HG02759 (cell line): ENCODE measurements around the gene ERC2.

ENCODE experiments used
- ATAC-seq: cut with Tn5 transposase; IDR thresholded peaks from one replicate; pipeline ENCODE4 v1.9.1; 2021; ENCODE audit warnings: mild to moderate bottlenecking, moderate library complexity; ENCODE audit not compliant: unreplicated experiment

ERC2 gene

GRCh38 chr3:56428667-56429066, 39.6 kb downstream of the ERC2 start:
- ATAC-seq: no peak

- ATAC-seq: no peak
Measured at GRCh38 chr3:56424885-56425284, 43.4 kb downstream of the ERC2 start.

- no peak for ATAC-seq
Measured at GRCh38 chr3:56424336-56424735, 43.9 kb downstream of the ERC2 start.

- no peak for ATAC-seq
Measured at GRCh38 chr3:56423661-56424099, 44.6 kb downstream of the ERC2 start.

- ATAC-seq: no peak
Measured at GRCh38 chr3:56422316-56422715, 46.0 kb downstream of the ERC2 start.

GRCh38 chr3:56421205-56421604, 47.1 kb downstream of the ERC2 start:
- ATAC-seq: no peak

- no peak for ATAC-seq
Measured at GRCh38 chr3:56415652-56416051, 52.6 kb downstream of the ERC2 start.

GRCh38 chr3:56413911-56414310, 54.4 kb downstream of the ERC2 start:
- no peak for ATAC-seq

GRCh38 chr3:56411166-56411565, 57.1 kb downstream of the ERC2 start:
- no peak for ATAC-seq

- ATAC-seq: no peak
Measured at GRCh38 chr3:56410576-56410975, 57.7 kb downstream of the ERC2 start.

GRCh38 chr3:56409790-56410189, 58.5 kb downstream of the ERC2 start:
- ATAC-seq: no peak

GRCh38 chr3:56408761-56409196, 59.5 kb downstream of the ERC2 start:
- no peak for ATAC-seq

- no peak for ATAC-seq
Measured at GRCh38 chr3:56406826-56407515, 61.3 kb downstream of the ERC2 start.

GRCh38 chr3:56404884-56405283, 63.4 kb downstream of the ERC2 start:
- ATAC-seq: no peak

- no peak for ATAC-seq
Measured at GRCh38 chr3:56398659-56399058, 69.6 kb downstream of the ERC2 start.

GRCh38 chr3:56397798-56398197, 70.5 kb downstream of the ERC2 start:
- ATAC-seq: no peak

GRCh38 chr3:56389183-56389830, 79.0 kb downstream of the ERC2 start:
- no peak for ATAC-seq

- ATAC-seq: no peak
Measured at GRCh38 chr3:56383092-56383491, 85.2 kb downstream of the ERC2 start.

GRCh38 chr3:56379723-56380287, 88.5 kb downstream of the ERC2 start:
- ATAC-seq: no peak

- ATAC-seq: no peak
Measured at GRCh38 chr3:56375654-56376053, 92.6 kb downstream of the ERC2 start.

GRCh38 chr3:56373386-56373785, 94.9 kb downstream of the ERC2 start:
- ATAC-seq: no peak
